Caco-2 (cell line): ENCODE results near the gene AGBL5. TPM values are rescaled to one million over a fixed set of nuclear protein-coding genes. Genes with fewer than 3 reads are reported as not detected.

Experiments
- BruUV-seq: library from RNA; stranded (reverse); fragments of 400-500 nt; replicated peaks from 2 replicates; lab custom pipeline; 2021; lab: Mats Ljungman, UMichigan
- CTCF ChIA-PET: fragments of 300-600 bp; sonication (Branson Sonifier 250); formaldehyde crosslinking; loops from one replicate; lab custom pipeline; 2022; ENCODE audit warnings: antibody characterized with exemption; lab: Charles Lee
- POLR2A ChIA-PET: fragments of 300-600 bp; sonication (Branson Sonifier 250); formaldehyde crosslinking; loops from one replicate; lab custom pipeline; 2022; ENCODE audit warnings: antibody characterized with exemption; lab: Charles Lee
- DNase-seq, 2 experiments: peaks; one replicate each; pipeline versions ENCODE4 v3.0.0 to v3.0.0-alpha.2; 2020 to 2022
- H3K27me3 ChIP-seq: replicated peaks from 2 replicates; pipeline ENCODE4 v1.6.0; 2011; ENCODE audit warnings: low read length; ENCODE audit not compliant: control insufficient read depth, insufficient read depth
- H3K36me3 ChIP-seq: 2 replicates; pipeline ENCODE4 v1.5.1; 2011; ENCODE audit warnings: low read length; ENCODE audit not compliant: control insufficient read depth, insufficient read depth
- H3K4me1 ChIP-seq: fragments of 250-450 bp; sonication (Bioruptor Pico); 2 replicates; pipeline ENCODE4 v1.5.1; 2020; ENCODE audit warnings: mild to moderate bottlenecking
- H3K4me3 ChIP-seq: 2 replicates; pipeline ENCODE4 v1.5.1; 2011; ENCODE audit warnings: low read depth, mild to moderate bottlenecking, control low read depth, low read length
- H3K9me3 ChIP-seq: fragments of 250-450 bp; sonication (Bioruptor Pico); 2 replicates; pipeline ENCODE4 v1.5.1; 2020; ENCODE audit warnings: mild to moderate bottlenecking, moderate library complexity
- H3K27ac Mint-ChIP-seq: one replicate; pipeline ENCODE4 v1.8.0; 2022; ENCODE audit warnings: mixed read lengths; ENCODE audit not compliant: unreplicated experiment
- H3K27me3 Mint-ChIP-seq: one replicate; pipeline ENCODE4 v1.8.0; 2022; ENCODE audit warnings: mixed read lengths; ENCODE audit not compliant: insufficient read depth, unreplicated experiment
- H3K36me3 Mint-ChIP-seq: one replicate; pipeline ENCODE4 v1.8.0; 2022; ENCODE audit warnings: mild to moderate bottlenecking, mixed read lengths; ENCODE audit not compliant: insufficient read depth, unreplicated experiment
- H3K4me1 Mint-ChIP-seq: one replicate; pipeline ENCODE4 v1.8.0; 2022; ENCODE audit warnings: low read depth, mixed read lengths; ENCODE audit not compliant: unreplicated experiment
- H3K4me3 Mint-ChIP-seq: one replicate; pipeline ENCODE4 v1.8.0; 2022; ENCODE audit warnings: mild to moderate bottlenecking, moderate library complexity, mixed read lengths; ENCODE audit not compliant: unreplicated experiment
- H3K9me3 Mint-ChIP-seq: one replicate; pipeline ENCODE4 v1.8.0; 2022; ENCODE audit warnings: mixed read lengths; ENCODE audit not compliant: unreplicated experiment
- intact Hi-C: fragments of 100-400 bp; cut with micrococcal nuclease; formaldehyde crosslinking; loops from one replicate; pipeline ENCODE4 v1.10.0; 2022; ENCODE audit not compliant: unreplicated experiment
- total RNA-seq: library from RNA; stranded (reverse); gene quantifications from 2 replicates; pipeline ENCODE4 v1.2.3, GENCODE V29; 2022
- TF ChIP-seq, protein P1 (sequence below), 2 experiments: fragments of 200-600 bp in 1 of 2; IDR thresholded peaks; 1 replicate in 1 of 2; 2 replicates in 1 of 2; pipeline versions ENCODE4 v1.5.1 to v1.8.0; 2011 to 2022; ENCODE audit warnings: antibody characterized with exemption in 1 of 2, control low read depth in 1 of 2, inconsistent platforms in 1 of 2, low read depth in 1 of 2, low read length in 1 of 2, mild to moderate bottlenecking in 1 of 2, moderate library complexity in 1 of 2; ENCODE audit not compliant: insufficient read depth in 1 of 2, severe bottlenecking in 1 of 2, unreplicated experiment in 1 of 2

Gene AGBL5
- total RNA-seq, 1 experiment from 2014 or later, result 34.1 TPM

DNA sequence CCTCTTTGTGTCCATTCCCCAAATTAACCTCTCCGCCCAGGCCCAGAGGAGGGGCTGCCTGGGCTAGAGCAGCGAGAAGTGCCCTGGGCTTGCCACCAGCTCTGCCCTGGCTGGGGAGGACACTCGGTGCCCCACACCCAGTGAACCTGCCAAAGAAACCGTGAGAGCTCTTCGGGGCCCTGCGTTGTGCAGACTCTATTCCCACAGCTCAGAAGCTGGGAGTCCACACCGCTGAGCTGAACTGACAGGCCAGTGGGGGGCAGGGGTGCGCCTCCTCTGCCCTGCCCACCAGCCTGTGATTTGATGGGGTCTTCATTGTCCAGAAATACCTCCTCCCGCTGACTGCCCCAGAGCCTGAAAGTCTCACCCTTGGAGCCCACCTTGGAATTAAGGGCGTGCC lies 48.6 kb downstream of the AGBL5 start:
- H3K27ac Mint-ChIP-seq, result no peak overlapping the region
- H3K4me3 Mint-ChIP-seq, result no peak overlapping the region
- intact Hi-C loops, result no loop called here
- H3K4me1 ChIP-seq, result peaks cover 7% of the 10 kb centered on the region
- no peaks in the 10 kb centered on the region for H3K36me3 Mint-ChIP-seq
- CTCF ChIA-PET, result interaction anchor here (1.0 to 5.6 kb wide), 4 partner anchors 11 to 91 kb away, joined by 3 to 43 read pairs (median 4); no protein-coding TSS in a partner anchor
- H3K36me3 ChIP-seq, result no peaks in the 10 kb centered on the region
- no peaks in the 10 kb centered on the region for H3K9me3 ChIP-seq
- no peak overlapping the region for H3K4me3 ChIP-seq
- H3K4me1 Mint-ChIP-seq, result no peaks in the 10 kb centered on the region
- H3K27me3 ChIP-seq, result no peaks in the 10 kb centered on the region
- no TSS peak for BruUV-seq
- POLR2A ChIA-PET, result no interaction called here
- H3K27me3 Mint-ChIP-seq, result no peaks in the 10 kb centered on the region
- no peaks in the 10 kb centered on the region for H3K9me3 Mint-ChIP-seq
- DNase-seq, result no peak
- TF ChIP-seq, protein P1, sequence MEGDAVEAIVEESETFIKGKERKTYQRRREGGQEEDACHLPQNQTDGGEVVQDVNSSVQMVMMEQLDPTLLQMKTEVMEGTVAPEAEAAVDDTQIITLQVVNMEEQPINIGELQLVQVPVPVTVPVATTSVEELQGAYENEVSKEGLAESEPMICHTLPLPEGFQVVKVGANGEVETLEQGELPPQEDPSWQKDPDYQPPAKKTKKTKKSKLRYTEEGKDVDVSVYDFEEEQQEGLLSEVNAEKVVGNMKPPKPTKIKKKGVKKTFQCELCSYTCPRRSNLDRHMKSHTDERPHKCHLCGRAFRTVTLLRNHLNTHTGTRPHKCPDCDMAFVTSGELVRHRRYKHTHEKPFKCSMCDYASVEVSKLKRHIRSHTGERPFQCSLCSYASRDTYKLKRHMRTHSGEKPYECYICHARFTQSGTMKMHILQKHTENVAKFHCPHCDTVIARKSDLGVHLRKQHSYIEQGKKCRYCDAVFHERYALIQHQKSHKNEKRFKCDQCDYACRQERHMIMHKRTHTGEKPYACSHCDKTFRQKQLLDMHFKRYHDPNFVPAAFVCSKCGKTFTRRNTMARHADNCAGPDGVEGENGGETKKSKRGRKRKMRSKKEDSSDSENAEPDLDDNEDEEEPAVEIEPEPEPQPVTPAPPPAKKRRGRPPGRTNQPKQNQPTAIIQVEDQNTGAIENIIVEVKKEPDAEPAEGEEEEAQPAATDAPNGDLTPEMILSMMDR (IDR thresholded peaks at IDR 0.05; ENCODE audit: insufficient read depth in 1 of 2, low read depth in 1 of 2, low read length in 1 of 2, severe bottlenecking in 1 of 2, unreplicated experiment in 1 of 2), result no peak

GRCh38 chr2:27102329-27102728 lies 50.9 kb downstream of the AGBL5 start:
- Mint-ChIP-seq H3K27me3 (no peaks in the 10 kb centered on the region), H3K27ac (no peak overlapping the region), H3K9me3 (no peaks in the 10 kb centered on the region), H3K36me3 (no peaks in the 10 kb centered on the region), H3K4me3 (no peak overlapping the region), H3K4me1 (no peaks in the 10 kb centered on the region)
- Histone ChIP-seq H3K4me3 (no peak overlapping the region), H3K27me3 (no peaks in the 10 kb centered on the region), H3K36me3 (no peaks in the 10 kb centered on the region), H3K4me1 (no peaks in the 10 kb centered on the region), H3K9me3 (no peaks in the 10 kb centered on the region)
- no TSS peak for BruUV-seq
- intact Hi-C loops, result no loop called here
- CTCF ChIA-PET, result interaction anchor here (1.8 kb wide), 1 partner anchor 89 kb away, joined by 7 read pairs; no protein-coding TSS in a partner anchor
- DNase-seq, result no peak
- TF ChIP-seq, protein P1 (IDR thresholded peaks at IDR 0.05; ENCODE audit: insufficient read depth in 1 of 2, low read depth in 1 of 2, low read length in 1 of 2, severe bottlenecking in 1 of 2, unreplicated experiment in 1 of 2), result no peak
- POLR2A ChIA-PET, result no interaction called here

- TF ChIP-seq, protein P1 (IDR thresholded peaks at IDR 0.05; ENCODE audit: insufficient read depth in 1 of 2, low read depth in 1 of 2, low read length in 1 of 2, severe bottlenecking in 1 of 2, unreplicated experiment in 1 of 2), result no peak
- intact Hi-C loops, result no loop called here
- Mint-ChIP-seq H3K4me3 (no peak overlapping the region), H3K4me1 (no peaks in the 10 kb centered on the region), H3K36me3 (no peaks in the 10 kb centered on the region), H3K27me3 (no peaks in the 10 kb centered on the region), H3K27ac (no peak overlapping the region), H3K9me3 (no peaks in the 10 kb centered on the region)
- no peaks in the 10 kb centered on the region for H3K4me1 ChIP-seq
- H3K27me3 ChIP-seq, result no peaks in the 10 kb centered on the region
- no peaks in the 10 kb centered on the region for H3K36me3 ChIP-seq
- H3K4me3 ChIP-seq, result no peak overlapping the region
- ChIA-PET POLR2A (no interaction called here), CTCF (no interaction called here)
- H3K9me3 ChIP-seq, result no peaks in the 10 kb centered on the region
- DNase-seq, result no peak
- BruUV-seq, result no TSS peak
Observed at GRCh38 chr2:27105981-27106380, 54.5 kb downstream of the AGBL5 start.
